K562 (cell line): Measurements from ENCODE around the gene ATP2B1. TPM values are rescaled to one million over a fixed set of nuclear protein-coding genes. Genes with fewer than 3 reads are reported as not detected.

Experiments
- ARNT ChIP-seq, 2 experiments: fragments of 450-650 bp; IDR thresholded peaks; 2 replicates each; pipeline ENCODE4 v1.6.1; 2016; ENCODE audit warnings: mild to moderate bottlenecking in 1 of 2
- C11orf30 ChIP-seq: fragments of 450-650 bp; IDR thresholded peaks from 2 replicates; pipeline ENCODE4 v1.6.1; 2016; ENCODE audit warnings: low read depth, mild to moderate bottlenecking
- CBX1 ChIP-seq: sonication (generic); IDR thresholded peaks from 2 replicates; pipeline ENCODE4 v1.6.1; 2016; ENCODE audit warnings: antibody characterized with exemption, low read depth, mild to moderate bottlenecking
- CHD2 ChIP-seq: IDR thresholded peaks from 2 replicates; pipeline ENCODE4 v1.6.1; 2011; ENCODE audit warnings: low read depth, low read length
- FIP1L1 ChIP-seq: fragments of 200-400 bp; formaldehyde crosslinking; IDR thresholded peaks from 2 replicates; pipeline ENCODE4 v1.6.1; 2018; ENCODE audit warnings: mild to moderate bottlenecking, low read depth, low read length; ENCODE audit not compliant: poor library complexity, severe bottlenecking
- GTF2E2 ChIP-seq: fragments of 200-800 bp; sonication (Bioruptor generic); IDR thresholded peaks from 2 replicates; pipeline ENCODE4 v1.6.1; 2016; ENCODE audit warnings: missing genetic modification characterization, missing compliant biosample characterization
- HOXB6 ChIP-seq: fragments of 250-450 bp; sonication (Bioruptor Pico); IDR thresholded peaks from 2 replicates; pipeline ENCODE4 v1.5.1; 2022; ENCODE audit warnings: mild to moderate bottlenecking, borderline replicate concordance
- MAFG ChIP-seq: fragments of 450-650 bp; conservative IDR thresholded peaks from 2 replicates; pipeline ENCODE4 v1.6.1; 2016; ENCODE audit warnings: missing genetic modification characterization, missing compliant biosample characterization
- MAFK ChIP-seq: IDR thresholded peaks from 2 replicates; pipeline ENCODE4 v1.6.1; 2011; ENCODE audit warnings: low read length, improper control_type of control experiment
- MECOM ChIP-seq: fragments of 250-450 bp; sonication (Bioruptor Pico); IDR thresholded peaks from 2 replicates; pipeline ENCODE4 v1.8.0; 2022; ENCODE audit warnings: inconsistent platforms
- NFRKB ChIP-seq: fragments of 450-650 bp; IDR thresholded peaks from 2 replicates; pipeline ENCODE4 v1.6.1; 2016; ENCODE audit warnings: low read depth
- POLR2H ChIP-seq: IDR thresholded peaks from 2 replicates; pipeline ENCODE4 v1.6.1; 2016; ENCODE audit warnings: missing genetic modification characterization, low read depth, mild to moderate bottlenecking, control low read depth, missing compliant biosample characterization, moderate library complexity
- RAD21 ChIP-seq, 2 experiments: fragments of 250-450 bp in 1 of 2; fragments of 450-650 bp in 1 of 2; sonication (Bioruptor Pico) in 1 of 2; formaldehyde crosslinking in 1 of 2; IDR thresholded peaks in 1 of 2; conservative IDR thresholded peaks in 1 of 2; 2 replicates each; pipeline versions ENCODE4 v1.4.0 to v1.8.0; 2020 to 2022; ENCODE audit warnings: mild to moderate bottlenecking in 2 of 2, moderate library complexity in 1 of 2
- RB1 ChIP-seq: fragments of 450-650 bp; IDR thresholded peaks from 2 replicates; pipeline ENCODE4 v1.6.1; 2017; ENCODE audit warnings: low read depth, mild to moderate bottlenecking
- RFX5 ChIP-seq: IDR thresholded peaks from 2 replicates; pipeline ENCODE4 v1.6.1; 2011; ENCODE audit warnings: low read depth, mild to moderate bottlenecking, improper control_type of control experiment, low read length
- SAFB ChIP-seq: fragments of 200-400 bp; formaldehyde crosslinking; IDR thresholded peaks from 2 replicates; pipeline ENCODE4 v1.6.1; 2017; ENCODE audit warnings: low read depth, low read length, borderline replicate concordance
- TCF7L2 ChIP-seq: fragments of 150-350 bp; IDR thresholded peaks from 2 replicates; pipeline ENCODE4 v1.6.1; 2016; ENCODE audit warnings: low read depth, mild to moderate bottlenecking, low read length, moderate library complexity
- TEAD1 ChIP-seq, 2 experiments: fragments of 450-650 bp in 1 of 2; sonication (generic) in 1 of 2; formaldehyde crosslinking; IDR thresholded peaks; 2 replicates each; pipeline versions ENCODE4 v1.4.0 to v1.8.0; 2020 to 2022; ENCODE audit warnings: mild to moderate bottlenecking in 2 of 2, missing genetic modification reagents in 1 of 2
- XRCC5 ChIP-seq: fragments of 200-400 bp; formaldehyde crosslinking; IDR thresholded peaks from 2 replicates; pipeline ENCODE4 v1.6.1; 2017; ENCODE audit warnings: low read depth, mild to moderate bottlenecking, low read length
- YBX1 ChIP-seq: fragments of 450-650 bp; IDR thresholded peaks from 2 replicates; pipeline ENCODE4 v1.7.1; 2016; ENCODE audit warnings: mild to moderate bottlenecking
- YY1 ChIP-seq, 3 experiments: IDR thresholded peaks; 2 replicates each; pipeline ENCODE4 v1.6.1; 2011; ENCODE audit warnings: low read length in 2 of 3, mild to moderate bottlenecking in 2 of 3, moderate library complexity in 2 of 3, borderline replicate concordance in 1 of 3, control low read depth in 1 of 3, low read depth in 1 of 3; ENCODE audit not compliant: insufficient read depth in 3 of 3, insufficient replicate concordance in 2 of 3, control insufficient read depth in 1 of 3, insufficient read length in 1 of 3; ENCODE audit errors: extremely low read depth in 1 of 3
- ZNF23 ChIP-seq: fragments of 250-450 bp; sonication (Bioruptor Pico); IDR thresholded peaks from 2 replicates; pipeline ENCODE4 v1.4.0; 2020; ENCODE audit warnings: mild to moderate bottlenecking
- ZNF384 ChIP-seq: IDR thresholded peaks from 2 replicates; pipeline ENCODE4 v1.6.1; 2012; ENCODE audit warnings: low read depth, low read length, improper control_type of control experiment
- polyA plus RNA-seq, 8 experiments: library from polyadenylated mRNA; depleted of rRNA in 4 of 8; stranded (reverse) in 5 of 8; unstranded in 3 of 8; fragments of >200 nt; fragmentation: Nextera tagmentation in 2 of 8; fragmentation: Illumina TruSeq in 1 of 8; extraction: Ambion mirVana in 2 of 8; extraction: Trizol in 1 of 8; gene quantifications; 2 replicates each; pipeline versions ENCODE4 v1.2.1 to v1.2.3, GENCODE V29; 2011 to 2014; ENCODE audit warnings: inconsistent platforms in 1 of 8, missing spikeins in 1 of 8
- total RNA-seq, 7 experiments: library from RNA; depleted of rRNA in 6 of 7; stranded (reverse); fragments of >200 nt in 6 of 7; fragmentation: Illumina TruSeq in 2 of 7; extraction: Trizol in 2 of 7; gene quantifications; 2 replicates each; pipeline versions ENCODE4 v1.2.1 to v1.2.3, GENCODE V29; 2011 to 2021; ENCODE audit warnings: low replicate concordance in 1 of 7
- TF ChIP-seq, protein P1 (sequence below), 2 experiments: fragments of 250-450 bp in 1 of 2; fragments of 450-650 bp in 1 of 2; sonication (Bioruptor Pico) in 1 of 2; IDR thresholded peaks; 2 replicates each; pipeline versions ENCODE4 v1.6.1 to v1.8.0; 2016 to 2021; ENCODE audit warnings: mild to moderate bottlenecking in 2 of 2, moderate library complexity in 2 of 2, missing compliant biosample characterization in 1 of 2, missing genetic modification characterization in 1 of 2
- TF ChIP-seq, protein P2 (sequence below): IDR thresholded peaks from 2 replicates; pipeline ENCODE4 v1.6.1; 2016; ENCODE audit warnings: missing genetic modification characterization, missing compliant biosample characterization
- TF ChIP-seq, protein P3 (sequence below): fragments of 450-650 bp; IDR thresholded peaks from 2 replicates; pipeline ENCODE4 v1.6.1; 2016; ENCODE audit warnings: missing biosample characterization, missing genetic modification characterization

The ATP2B1 gene
- total and polyA plus RNA-seq, 9 of the 15 experiments (the other 6 are each of a cell fraction or from before 2014, with no cell fraction given) = 8.6 to 39.0 (median 27.8) TPM

DNA sequence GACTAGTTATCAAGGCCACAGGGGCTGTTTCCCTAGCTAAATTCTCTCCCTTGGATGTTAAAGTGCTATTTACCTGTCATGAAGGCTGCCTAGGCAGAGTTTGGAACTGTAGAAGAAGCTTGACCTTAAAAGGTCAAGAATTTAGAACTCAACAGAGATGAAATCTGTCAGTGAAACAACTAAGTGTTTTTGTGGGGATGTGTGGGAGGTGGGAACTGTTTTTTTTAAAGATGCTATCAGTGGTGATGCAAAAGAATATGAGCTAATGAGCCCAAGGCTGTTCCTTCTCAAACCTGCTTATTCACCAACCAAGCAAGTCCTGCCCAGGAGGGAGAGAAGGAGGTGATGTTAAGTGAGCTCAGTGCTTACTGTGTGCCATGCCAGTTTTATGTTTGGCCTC, 142.0 kb downstream of the ATP2B1 start (continued):
- TF ChIP-seq, protein P1, sequence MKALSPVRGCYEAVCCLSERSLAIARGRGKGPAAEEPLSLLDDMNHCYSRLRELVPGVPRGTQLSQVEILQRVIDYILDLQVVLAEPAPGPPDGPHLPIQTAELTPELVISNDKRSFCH (CRISPR knock-in tag; IDR thresholded peaks at IDR 0.05) = no peak
- TF ChIP-seq, protein P1 (tag; IDR thresholded peaks at IDR 0.05) = peak; percentile 48; the same call in 1 of the 2 replicates
- TF ChIP-seq RB1 (no peak), C11orf30 (no peak), FIP1L1 (no peak), NFRKB (no peak), POLR2H (no peak), TEAD1 (CRISPR knock-in tag; IDR thresholded peaks at IDR 0.05) (peak in 1 of 2 experiments; percentile 38; a peak in 1 of 4 replicates), YY1 (IDR thresholded peaks at IDR 0.05; ENCODE audit: borderline replicate concordance in 1 of 3, control insufficient read depth in 1 of 3, extremely low read depth in 1 of 3, insufficient read depth in 3 of 3, insufficient read length in 1 of 3, insufficient replicate concordance in 2 of 3, low read depth in 1 of 3, low read length in 2 of 3) (no peak), MECOM (CRISPR knock-in tag) (no peak), MAFK (no peak), RFX5 (no peak), HOXB6 (no peak), YBX1 (no peak), MAFG (tag) (0 out of 2 replicates have a peak, but pooled peaks have one; percentile 12), GTF2E2 (tag) (0 out of 2 replicates have a peak, but pooled peaks have one; percentile 50), CHD2 (no peak), ZNF23 (no peak), ZNF384 (peak; percentile 98), RAD21 (CRISPR knock-in tag; conservative IDR thresholded peaks at IDR 0.05 in 1 of 2, IDR thresholded peaks at IDR 0.05 in 1 of 2) (no peak), SAFB (no peak), CBX1 (no peak), ARNT (IDR thresholded peaks at IDR 0.05) (no peak), XRCC5 (no peak), TCF7L2 (no peak)
- TF ChIP-seq, protein P2, sequence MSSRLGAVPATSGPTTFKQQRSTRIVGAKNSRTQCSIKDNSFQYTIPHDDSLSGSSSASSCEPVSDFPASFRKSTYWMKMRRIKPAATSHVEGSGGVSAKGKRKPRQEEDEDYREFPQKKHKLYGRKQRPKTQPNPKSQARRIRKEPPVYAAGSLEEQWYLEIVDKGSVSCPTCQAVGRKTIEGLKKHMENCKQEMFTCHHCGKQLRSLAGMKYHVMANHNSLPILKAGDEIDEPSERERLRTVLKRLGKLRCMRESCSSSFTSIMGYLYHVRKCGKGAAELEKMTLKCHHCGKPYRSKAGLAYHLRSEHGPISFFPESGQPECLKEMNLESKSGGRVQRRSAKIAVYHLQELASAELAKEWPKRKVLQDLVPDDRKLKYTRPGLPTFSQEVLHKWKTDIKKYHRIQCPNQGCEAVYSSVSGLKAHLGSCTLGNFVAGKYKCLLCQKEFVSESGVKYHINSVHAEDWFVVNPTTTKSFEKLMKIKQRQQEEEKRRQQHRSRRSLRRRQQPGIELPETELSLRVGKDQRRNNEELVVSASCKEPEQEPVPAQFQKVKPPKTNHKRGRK = no peak
- TF ChIP-seq, protein P3, sequence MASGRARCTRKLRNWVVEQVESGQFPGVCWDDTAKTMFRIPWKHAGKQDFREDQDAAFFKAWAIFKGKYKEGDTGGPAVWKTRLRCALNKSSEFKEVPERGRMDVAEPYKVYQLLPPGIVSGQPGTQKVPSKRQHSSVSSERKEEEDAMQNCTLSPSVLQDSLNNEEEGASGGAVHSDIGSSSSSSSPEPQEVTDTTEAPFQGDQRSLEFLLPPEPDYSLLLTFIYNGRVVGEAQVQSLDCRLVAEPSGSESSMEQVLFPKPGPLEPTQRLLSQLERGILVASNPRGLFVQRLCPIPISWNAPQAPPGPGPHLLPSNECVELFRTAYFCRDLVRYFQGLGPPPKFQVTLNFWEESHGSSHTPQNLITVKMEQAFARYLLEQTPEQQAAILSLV (tag) = no peak
